Upper lobe of left lung (tissue), 6 donors: ENCODE data around the gene CLCN1. TPM values are rescaled to one million over a fixed set of nuclear protein-coding genes. Genes with fewer than 3 reads are reported as not detected.

ENCODE experiments used
- ATAC-seq, 2 donors: fragments of 200-7000 bp; cut with Tn5 transposase; one replicate each; pipeline ENCODE4 v1.9.1; 2022; ENCODE audit warnings: mild to moderate bottlenecking in 2 of 2, moderate library complexity in 2 of 2; ENCODE audit not compliant: low FRiP score in 2 of 2
- DNase-seq, 2 donors: peaks; one replicate each; pipeline ENCODE4 v3.0.0-alpha.2; 2019 to 2020
- H3K27ac ChIP-seq, 4 donors: fragments of 200-600 bp; sonication (generic); one replicate each; pipeline ENCODE4 v1.5.1; 2016 to 2019
- H3K27me3 ChIP-seq, 4 donors: fragments of 200-600 bp; sonication (generic); one replicate each; pipeline ENCODE4 v1.5.1; 2017 to 2019
- H3K36me3 ChIP-seq, 4 donors: fragments of 200-600 bp; sonication (generic); one replicate each; pipeline ENCODE4 v1.5.1; 2016 to 2019
- H3K4me1 ChIP-seq, 4 donors: fragments of 200-600 bp; sonication (generic); one replicate each; pipeline ENCODE4 v1.5.1; 2018 to 2019
- H3K4me3 ChIP-seq, 4 donors: fragments of 200-600 bp; sonication (generic); one replicate each; pipeline ENCODE4 v1.5.1; 2017 to 2019; ENCODE audit warnings: mild to moderate bottlenecking in 2 of 4, moderate library complexity in 1 of 4
- H3K9me3 ChIP-seq, 4 donors: fragments of 200-600 bp; sonication (generic); one replicate each; pipeline ENCODE4 v1.5.1; 2018 to 2019
- CTCF ChIP-seq, 6 experiments: fragments of 450-650 bp in 4 of 6; fragments of 200-600 bp in 2 of 6; sonication (generic) in 2 of 6; IDR thresholded peaks; one replicate each; pipeline ENCODE4 v1.5.1; 2016 to 2019; ENCODE audit warnings: antibody characterized with exemption in 6 of 6
- EP300 ChIP-seq, 4 donors: sonication (generic); formaldehyde crosslinking; IDR thresholded peaks; one replicate each; pipeline ENCODE4 v1.5.1; 2017; ENCODE audit warnings: antibody characterized with exemption in 4 of 4, control low read depth in 2 of 4
- POLR2A ChIP-seq, 4 donors: fragments of 450-650 bp; IDR thresholded peaks; one replicate each; pipeline ENCODE4 v1.5.1; 2016 to 2017; ENCODE audit warnings: antibody characterized with exemption in 4 of 4, mild to moderate bottlenecking in 2 of 4
- POLR2AphosphoS5 ChIP-seq, 2 donors: sonication (generic); formaldehyde crosslinking; IDR thresholded peaks; one replicate each; pipeline ENCODE4 v1.5.1; 2017; ENCODE audit warnings: antibody characterized with exemption in 2 of 2
- whole genome bisulfite sequencing, 2 donors: methylation state at CpG; one replicate each; pipeline ENCODE4 v1.1.5; 2017 to 2018; 5-methylcytosine and 5-hydroxymethylcytosine counted together
- total RNA-seq, 6 donors: library from RNA; depleted of rRNA in 4 of 6; stranded (reverse); fragments of >200 nt in 4 of 6; gene quantifications; one replicate each; pipeline versions ENCODE4 v1.1.0 to v1.2.1, GENCODE V29; 2016 to 2021
- donor health status: DM: no; HTN: no; CAD: no; lungs with moderate emphysema.
- donor health status: DM: no; HTN: yes; CAD: no; lungs with severe emphysema.

The CLCN1 gene
- total RNA-seq, 6 donors from 2014 or later = 0.10 TPM; not detected in 5

GRCh38 chr7:143376396-143376795 lies 60.5 kb downstream of the CLCN1 start:
- H3K27me3 ChIP-seq = no peaks in the 10 kb centered on the region
- DNase-seq = no peak
- no peak for TF ChIP-seq CTCF (IDR thresholded peaks at IDR 0.05)
- TF ChIP-seq POLR2AphosphoS5 (IDR thresholded peaks at IDR 0.05) = no peak
- no peak for TF ChIP-seq POLR2A (IDR thresholded peaks at IDR 0.05)
- no peak for TF ChIP-seq EP300 (IDR thresholded peaks at IDR 0.05)
- no peaks in the 10 kb centered on the region for H3K36me3 ChIP-seq
- peak overlapping the region in 2 of 4 donors; percentile 80 for H3K27ac ChIP-seq
- no peak for ATAC-seq
- peaks cover 21 to 58% (median 39%) of the 10 kb centered on the region in 4 donors for H3K4me1 ChIP-seq
- no peaks in the 10 kb centered on the region for H3K9me3 ChIP-seq
- no peak overlapping the region for H3K4me3 ChIP-seq
- WGBS, 2 donors = 70 to 76% methylated on average over 3 to 5 of the region's 5 CpGs

- TF ChIP-seq POLR2AphosphoS5 (IDR thresholded peaks at IDR 0.05) = peak in 1 of 2 donors; percentile 22
- TF ChIP-seq EP300 (IDR thresholded peaks at IDR 0.05) = no peak
- TF ChIP-seq CTCF (IDR thresholded peaks at IDR 0.05) = no peak
- TF ChIP-seq POLR2A (IDR thresholded peaks at IDR 0.05) = no peak
- WGBS, 2 donors = 34 to 37% methylated on average over 15 of the region's 15 CpGs
- no peak for DNase-seq
- no peak for ATAC-seq
- Histone ChIP-seq H3K27ac (peak overlapping the region; percentile 97 to 99 (median 98)), H3K36me3 (peaks cover 0 to 16% (median 2%) of the 10 kb centered on the region in 4 donors), H3K9me3 (no peaks in the 10 kb centered on the region), H3K4me3 (peak overlapping the region in 3 of 4 donors; percentile 93 to 99 (median 97)), H3K4me1 (peaks cover 52 to 81% (median 59%) of the 10 kb centered on the region in 4 donors), H3K27me3 (no peaks in the 10 kb centered on the region)
These were observed 63.8 kb downstream of the CLCN1 start for GRCh38 chr7:143379611-143380259.

- peaks cover 0 to 16% (median 2%) of the 10 kb centered on the region in 4 donors for H3K36me3 ChIP-seq
- 0 to 1% methylated on average over 18 to 29 of the region's 35 CpGs for whole genome bisulfite sequencing, 2 donors
- peak overlapping the region; percentile 93 to 99 (median 98) for H3K4me3 ChIP-seq
- H3K9me3 ChIP-seq = no peaks in the 10 kb centered on the region
- no peak for TF ChIP-seq EP300 (IDR thresholded peaks at IDR 0.05)
- TF ChIP-seq CTCF (IDR thresholded peaks at IDR 0.05) = peak; percentile 86 to 96 (median 92)
- no peak for TF ChIP-seq POLR2A (IDR thresholded peaks at IDR 0.05)
- peak in 1 of 2 donors; percentile 11 for TF ChIP-seq POLR2AphosphoS5 (IDR thresholded peaks at IDR 0.05)
- DNase-seq (peak; percentile 88 to 94), ATAC-seq (peak; percentile 87 to 89)
- H3K27ac ChIP-seq = peak overlapping the region; percentile 97 to 99 (median 98)
- no peaks in the 10 kb centered on the region for H3K27me3 ChIP-seq
- H3K4me1 ChIP-seq = peaks cover 52 to 81% (median 60%) of the 10 kb centered on the region in 4 donors
These were observed 64.3 kb downstream of the CLCN1 start for GRCh38 chr7:143380260-143380645.

GRCh38 chr7:143380646-143381426 lies 64.9 kb downstream of the CLCN1 start, which contains the start of gene ZYX:
Gene ZYX (plus strand): TSS chr7:143381345. CDS start chr7:143381572, 227 bp downstream.
- DNase-seq = peak; percentile 96
- peak within 1 kb of the TSS; percentile 93 to 99 (median 98) for H3K4me3 ChIP-seq
- TF ChIP-seq EP300 (IDR thresholded peaks at IDR 0.05) = peak in 1 of 4 donors; percentile 23
- no peak for TF ChIP-seq CTCF (IDR thresholded peaks at IDR 0.05)
- TF ChIP-seq POLR2A (IDR thresholded peaks at IDR 0.05) = peak in 3 of 4 donors; percentile 51 to 91 (median 63)
- peak; percentile 80 to 84 for TF ChIP-seq POLR2AphosphoS5 (IDR thresholded peaks at IDR 0.05)
- peaks cover 57 to 81% (median 57%) of the 10 kb centered on the region in 4 donors for H3K4me1 ChIP-seq
- WGBS, 2 donors = 0% methylated on average over 2 to 28 of the region's 72 CpGs
- H3K9me3 ChIP-seq = no peaks in the 10 kb centered on the region
- no peaks in the 10 kb centered on the region for H3K27me3 ChIP-seq
- H3K27ac ChIP-seq = peak within 1 kb of the TSS; percentile 97 to 99 (median 98)
- ATAC-seq = peak; percentile 89 to 95
- H3K36me3 ChIP-seq = peaks cover 0 to 16% (median 2%) of the 10 kb centered on the region in 4 donors
